Activated CD4-positive, alpha-beta memory T cell treated with anti-CD3 and anti-CD28 coated beads for 36 hours (primary cell): ENCODE measurements around the gene ZNF564. TPM values are rescaled to one million over a fixed set of nuclear protein-coding genes. Genes with fewer than 3 reads are reported as not detected.

Source experiments
- CTCF ChIA-PET: fragments of 350-600 bp; sonication (Branson Sonifier 250); formaldehyde crosslinking; loops from one replicate; lab custom pipeline; 2021; ENCODE audit warnings: antibody characterized with exemption, inconsistent platforms; lab: Charles Lee
- POLR2A ChIA-PET: fragments of 350-600 bp; sonication (Branson Sonifier 250); formaldehyde crosslinking; loops from one replicate; lab custom pipeline; 2021; ENCODE audit warnings: antibody characterized with exemption; lab: Charles Lee
- DNase-seq: peaks from one replicate; pipeline ENCODE4 v3.0.0-alpha.2; 2020
- H3K27ac Mint-ChIP-seq: one replicate; pipeline ENCODE4 v1.8.0; 2021; ENCODE audit warnings: mixed read lengths
- H3K27me3 Mint-ChIP-seq: one replicate; pipeline ENCODE4 v1.8.0; 2021; ENCODE audit warnings: mixed read lengths
- H3K36me3 Mint-ChIP-seq: one replicate; pipeline ENCODE4 v1.8.0; 2021; ENCODE audit warnings: mixed read lengths
- H3K4me1 Mint-ChIP-seq: one replicate; pipeline ENCODE4 v1.8.0; 2021; ENCODE audit warnings: low read depth, mixed read lengths
- H3K4me3 Mint-ChIP-seq: one replicate; pipeline ENCODE4 v1.8.0; 2021; ENCODE audit warnings: mild to moderate bottlenecking, mixed read lengths
- H3K9me3 Mint-ChIP-seq: one replicate; pipeline ENCODE4 v1.8.0; 2021; ENCODE audit warnings: mixed read lengths
- intact Hi-C: fragments of 100-400 bp; cut with micrococcal nuclease; formaldehyde crosslinking; loops from one replicate; pipeline ENCODE4 v1.15.1; 2023
- total RNA-seq, 2 experiments: library from RNA; stranded (reverse); gene quantifications; one replicate each; pipeline ENCODE4 v1.2.3, GENCODE V29; 2021

ZNF564 gene
- total RNA-seq, 2 experiments from 2014 or later: 6.5 to 7.0 TPM

DNA sequence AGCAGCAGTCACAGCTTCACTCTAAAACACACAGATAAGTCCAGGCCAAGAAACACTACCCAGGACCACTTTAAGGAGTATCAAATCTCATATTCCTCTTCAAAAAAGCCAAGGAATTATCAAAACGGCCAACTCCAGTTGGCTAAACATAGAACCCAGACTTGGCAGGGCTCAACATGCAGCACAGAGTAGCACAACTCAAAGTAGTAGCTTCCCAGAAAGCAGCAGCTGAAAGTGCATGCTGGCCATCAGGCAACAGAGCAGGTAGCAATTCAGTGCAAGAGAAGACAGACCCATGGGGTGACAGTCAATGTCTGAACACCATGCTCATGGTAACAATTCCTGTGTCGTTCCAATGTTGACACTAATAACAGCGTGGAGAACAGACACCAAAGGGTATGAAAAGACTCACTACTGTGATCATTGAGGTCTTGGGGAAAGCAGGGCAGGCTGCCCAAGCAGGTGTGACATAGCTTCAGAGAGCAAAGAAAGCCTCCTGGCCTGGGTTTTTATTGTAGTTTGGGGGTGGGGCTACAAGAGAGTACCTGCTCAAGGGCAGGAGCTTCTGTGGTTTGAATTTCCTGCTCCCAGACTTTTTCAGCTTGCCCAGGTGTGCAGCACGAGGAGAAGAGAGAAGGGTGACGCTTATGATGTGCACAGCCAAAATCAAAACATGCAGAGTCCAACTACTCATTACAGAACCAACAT, 72.9 kb downstream of the ZNF564 start:
- Mint-ChIP-seq H3K27me3 (no peaks in the 10 kb centered on the region), H3K4me3 (no peak overlapping the region), H3K36me3 (peaks cover 2% of the 10 kb centered on the region), H3K27ac (no peak overlapping the region), H3K9me3 (no peaks in the 10 kb centered on the region), H3K4me1 (peaks cover 29% of the 10 kb centered on the region)
- ChIA-PET CTCF (interaction anchor here (0.7 to 1.0 kb wide), 2 partner anchors 86 to 419 kb away, joined by 3 to 4 read pairs; no protein-coding TSS in a partner anchor), POLR2A (no interaction called here)
- intact Hi-C loops: no loop called here
- no peak for DNase-seq

Other genes starting within 250 kb of the ZNF564 start
- gene ZNF563, start 217.8 kb downstream of the ZNF564 start, total RNA-seq: 1 to 10 TPM; 6.1 to 6.3 TPM
- 1 to 10 TPM; 2.3 TPM for gene ZNF442, start 185.8 kb downstream of the ZNF564 start, total RNA-seq
- gene ZNF799, start 150.2 kb downstream of the ZNF564 start, total RNA-seq: 1 to 10 TPM; 4.2 to 4.7 TPM
- 1 to 10 TPM; 5.1 to 5.3 TPM for gene ZNF443, start 110.5 kb downstream of the ZNF564 start, total RNA-seq
- 1 to 10 TPM; 1.5 to 2.4 TPM for gene ZNF709, start 66.7 kb downstream of the ZNF564 start, total RNA-seq
- gene ZNF490, start 59.3 kb upstream of the ZNF564 start, total RNA-seq: 1 to 10 TPM; 6.9 to 7.0 TPM
- 10 to 100 TPM; 18.2 to 19.1 TPM for gene ZNF791, start 59.4 kb upstream of the ZNF564 start, total RNA-seq
- 100 to 1,000 TPM; 123 to 127 TPM for gene MAN2B1, start 115.3 kb upstream of the ZNF564 start, total RNA-seq
- 10 to 100 TPM; 17.1 to 17.8 TPM for gene WDR83, start 115.3 kb upstream of the ZNF564 start, total RNA-seq
- gene DHPS, start 130.4 kb upstream of the ZNF564 start, total RNA-seq: 100 to 1,000 TPM; 126 to 127 TPM
- not detected for gene GNG14, start 136.5 kb upstream of the ZNF564 start, total RNA-seq
- gene FBXW9, start 145.1 kb upstream of the ZNF564 start, total RNA-seq: 1 to 10 TPM; 6.6 to 7.0 TPM
- gene TNPO2, start 172.4 kb upstream of the ZNF564 start, total RNA-seq: 10 to 100 TPM; 65.2 to 76.4 TPM
- gene TRIR, start 183.2 kb upstream of the ZNF564 start, total RNA-seq: 100 to 1,000 TPM; 167 to 182 TPM
- 10 to 100 TPM; 54.2 TPM for gene GET3, start 186.0 kb upstream of the ZNF564 start, total RNA-seq
- not detected for gene BEST2, start 200.3 kb upstream of the ZNF564 start, total RNA-seq
- gene HOOK2, start 224.1 kb upstream of the ZNF564 start, total RNA-seq: 10 to 100 TPM; 20.2 to 22.2 TPM
- gene JUNB, start 240.0 kb upstream of the ZNF564 start, total RNA-seq: 100 to 1,000 TPM; 409 to 411 TPM